Measurements from ENCODE around the gene RNF41. TPM values are rescaled to one million over a fixed set of nuclear protein-coding genes. Genes with fewer than 3 reads are reported as not detected.

Gene RNF41
- total RNA-seq, 4 donors from 2014 or later = 33.3 to 46.5 (median 42.1) TPM

GRCh38 chr12:56212361-56212760, 9.4 kb downstream of the RNF41 start:
- H3K4me3 ChIP-seq (ENCODE audit: low read depth, poor library complexity, severe bottlenecking) = no peak overlapping the region
- DNase-seq (ENCODE audit: low spot score in 2 of 2) = no peak
- intact Hi-C loops (cut with DNase I; ENCODE audit: low total_unique reads) = no loop called here
- no peak for TF ChIP-seq POLR2A (IDR thresholded peaks at IDR 0.05)
- no peak for TF ChIP-seq CTCF (IDR thresholded peaks at IDR 0.05)
- 52 to 54% methylated on average over 1 of the region's 1 CpG for WGBS, 2 donors

- intact Hi-C loops (cut with DNase I; ENCODE audit: low total_unique reads) = no loop called here
- no peak for DNase-seq (ENCODE audit: low spot score in 2 of 2)
- no peak overlapping the region for H3K4me3 ChIP-seq (ENCODE audit: low read depth, poor library complexity, severe bottlenecking)
- WGBS, 2 donors = 87 to 88% methylated on average over 6 of the region's 6 CpGs
- TF ChIP-seq CTCF (IDR thresholded peaks at IDR 0.05) (no peak), POLR2A (IDR thresholded peaks at IDR 0.05) (no peak)
Observed at GRCh38 chr12:56208006-56208405, 13.7 kb downstream of the RNF41 start.

- 55 to 65% methylated on average over 14 of the region's 14 CpGs for WGBS, 2 donors
- no peak overlapping the region for H3K4me3 ChIP-seq (ENCODE audit: low read depth, poor library complexity, severe bottlenecking)
- TF ChIP-seq POLR2A (IDR thresholded peaks at IDR 0.05) = no peak
- DNase-seq (ENCODE audit: low spot score in 2 of 2) = no peak
- intact Hi-C loops (cut with DNase I; ENCODE audit: low total_unique reads) = no loop called here
Observed at GRCh38 chr12:56206452-56207166, 15.1 kb downstream of the RNF41 start.

GRCh38 chr12:56205445-56205844, 16.3 kb downstream of the RNF41 start:
- no peak overlapping the region for H3K4me3 ChIP-seq (ENCODE audit: low read depth, poor library complexity, severe bottlenecking)
- intact Hi-C loops (cut with DNase I; ENCODE audit: low total_unique reads) = no loop called here
- DNase-seq (ENCODE audit: low spot score in 2 of 2) = no peak
- TF ChIP-seq CTCF (IDR thresholded peaks at IDR 0.05) (no peak), POLR2A (IDR thresholded peaks at IDR 0.05) (no peak)

- intact Hi-C loops (cut with DNase I; ENCODE audit: low total_unique reads) = no loop called here
- no peak overlapping the region for H3K4me3 ChIP-seq (ENCODE audit: low read depth, poor library complexity, severe bottlenecking)
- DNase-seq (ENCODE audit: low spot score in 2 of 2) = no peak
- TF ChIP-seq CTCF (IDR thresholded peaks at IDR 0.05) (no peak), POLR2A (IDR thresholded peaks at IDR 0.05) (no peak)
Observed at GRCh38 chr12:56204275-56204674, 17.4 kb downstream of the RNF41 start.

- no peak overlapping the region for H3K4me3 ChIP-seq (ENCODE audit: low read depth, poor library complexity, severe bottlenecking)
- DNase-seq (ENCODE audit: low spot score in 2 of 2) = no peak
- intact Hi-C loops (cut with DNase I; ENCODE audit: low total_unique reads) = no loop called here
- WGBS, 2 donors = 69 to 71% methylated on average over 2 of the region's 2 CpGs
- TF ChIP-seq POLR2A (IDR thresholded peaks at IDR 0.05) (no peak), CTCF (IDR thresholded peaks at IDR 0.05) (no peak)
Observed at GRCh38 chr12:56202838-56203237, 18.9 kb downstream of the RNF41 start.
